ENCODE results near the gene POR.
"Not testable (repeated sequence)": the region's sequence is repeated elsewhere in the genome, so short reads cannot be mapped to it uniquely, and the experiment has no call there.

The POR gene

GRCh38 chr7:76005004-76005403 is 90.0 kb downstream of the POR start:
- DNase-seq; intact Hi-C loops (cut with DNase I): not testable (repeated sequence)

DNA sequence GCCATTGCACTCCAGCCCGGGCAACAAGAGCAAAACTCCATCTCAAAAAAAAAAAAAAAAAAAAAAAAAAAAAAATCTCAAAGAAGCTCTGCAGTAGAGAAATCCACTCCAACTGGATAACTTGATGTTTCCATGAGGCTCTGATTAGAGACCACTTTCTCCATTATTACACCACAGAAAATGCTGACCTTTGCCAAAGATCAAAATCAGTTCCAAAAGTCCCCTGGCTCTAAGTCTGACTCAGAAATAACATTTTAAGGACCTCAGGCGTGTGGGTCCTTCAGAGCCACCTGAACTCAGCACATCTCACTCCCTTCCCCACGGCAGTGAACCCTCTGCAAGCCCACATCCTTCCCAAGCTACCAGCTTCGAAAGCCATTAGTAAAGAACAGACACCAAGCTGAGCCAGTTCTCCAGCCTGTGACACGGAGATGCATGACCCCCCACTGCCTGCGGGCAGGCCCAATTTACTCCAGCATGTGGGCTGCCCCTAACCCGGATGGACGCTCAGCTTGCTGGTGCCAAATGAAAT is 93.3 kb downstream of the POR start:
- intact Hi-C loops (cut with DNase I): no loop called here
- DNase-seq: peak in 2 of 10 donors; percentile 19 to 33

- intact Hi-C loops (cut with DNase I): no loop called here
- DNase-seq: peak in 2 of 10 donors; percentile 47 to 70
Measured at GRCh38 chr7:76009672-76010600, 95.0 kb downstream of the POR start.

- peak in 2 of 10 donors; percentile 37 to 65 for DNase-seq
- intact Hi-C loops (cut with DNase I): no loop called here
Measured at GRCh38 chr7:76011442-76011861, 96.5 kb downstream of the POR start.

GRCh38 chr7:76016191-76016947 is 101.4 kb downstream of the POR start:
- DNase-seq: no peak
- intact Hi-C loops (cut with DNase I): no loop called here

- intact Hi-C loops (cut with DNase I): not testable (repeated sequence)
- peak in 1 of 10 donors; percentile 0 for DNase-seq
Measured at GRCh38 chr7:76018520-76018919, 103.6 kb downstream of the POR start.

GRCh38 chr7:76020031-76020714 is 105.2 kb downstream of the POR start:
- peak; percentile 57 to 96 (median 76) for DNase-seq
- intact Hi-C loops (cut with DNase I): loop anchor here (1.0 kb wide), 1 partner anchor 154 kb away; no protein-coding TSS in a partner anchor

GRCh38 chr7:76022026-76022780 is 107.2 kb downstream of the POR start:
- peak in 1 of 10 donors; percentile 14 for DNase-seq
- intact Hi-C loops (cut with DNase I): no loop called here

GRCh38 chr7:76023002-76023401 is 108.0 kb downstream of the POR start:
- intact Hi-C loops (cut with DNase I): no loop called here
- DNase-seq: peak in 2 of 10 donors; percentile 17 to 64

DNA sequence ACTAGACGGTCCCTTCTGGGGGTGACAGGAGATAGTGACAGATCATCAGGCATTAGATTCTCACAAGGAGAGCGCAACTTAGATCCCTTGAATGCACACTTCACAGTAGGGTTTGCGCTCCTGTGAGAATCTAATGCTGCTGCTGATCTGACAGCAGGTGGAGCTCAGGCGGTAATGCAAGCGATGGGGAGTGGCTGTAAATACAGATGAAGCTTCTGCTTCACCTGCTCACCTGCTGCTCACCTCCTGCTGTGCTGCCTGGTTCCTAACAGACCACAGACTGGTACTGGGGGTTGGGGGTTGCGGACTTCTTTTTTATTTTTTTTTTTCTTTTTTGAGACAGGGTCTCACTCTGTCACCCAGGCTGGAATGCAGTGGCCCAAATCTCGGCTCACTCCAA is 114.7 kb downstream of the POR start:
- intact Hi-C loops (cut with DNase I): not testable (repeated sequence)
- DNase-seq: peak in 2 of 10 donors; percentile 12 to 26

GRCh38 chr7:76031964-76032363 is 117.0 kb downstream of the POR start:
- intact Hi-C loops (cut with DNase I): no loop called here
- peak in 2 of 10 donors; percentile 20 to 35 for DNase-seq
